ENCODE measurements around the gene F12. TPM values are rescaled to one million over a fixed set of nuclear protein-coding genes. Genes with fewer than 3 reads are reported as not detected.

Gene F12
- total RNA-seq, 1 experiment from 2014 or later: not detected

GRCh38 chr5:177388521-177389052 lies 20.8 kb downstream of the F12 start:
- H3K36me3 ChIP-seq (ENCODE audit: insufficient read depth, low read length, poor library complexity, severe bottlenecking): no peaks in the 10 kb centered on the region
- no peak for DNase-seq (ENCODE audit: low spot score)
- no TSS peak for BruUV-seq (replicated peaks)
- no peaks in the 10 kb centered on the region for H3K9me3 ChIP-seq (ENCODE audit: low read depth, low read length, poor library complexity, severe bottlenecking)
- H3K4me1 ChIP-seq (ENCODE audit: insufficient read depth, low read length, poor library complexity, severe bottlenecking): peaks cover 4% of the 10 kb centered on the region
- TF ChIP-seq CTCF (conservative IDR thresholded peaks at IDR 0.05; ENCODE audit: low read depth, low read length): no peak
- TF ChIP-seq EZH2 (IDR thresholded peaks at IDR 0.05; ENCODE audit: borderline replicate concordance, low read depth, low read length, poor library complexity, severe bottlenecking): no peak
- ChIA-PET CTCF (interaction anchor here (0.6 kb wide), 1 partner anchor 9 kb away, joined by 8 read pairs; no protein-coding TSS in a partner anchor), POLR2A (ENCODE audit: low non-redundant PET) (no interaction called here)
- intact Hi-C loops (cut with micrococcal nuclease; ENCODE audit: unreplicated experiment): no loop called here
- no peaks in the 10 kb centered on the region for H3K27me3 ChIP-seq (replicated peaks; ENCODE audit: insufficient read depth, low read depth, low read length, poor library complexity)
- H3K4me3 ChIP-seq (ENCODE audit: low read depth, low read length, poor library complexity, severe bottlenecking): no peak overlapping the region
- no peak overlapping the region for H3K27ac ChIP-seq (ENCODE audit: low read depth, low read length, poor library complexity, severe bottlenecking)

GRCh38 chr5:177387405-177387804 lies 22.0 kb downstream of the F12 start:
- Histone ChIP-seq H3K4me3 (ENCODE audit: low read depth, low read length, poor library complexity, severe bottlenecking) (no peak overlapping the region), H3K27me3 (replicated peaks; ENCODE audit: insufficient read depth, low read depth, low read length, poor library complexity) (no peaks in the 10 kb centered on the region), H3K9me3 (ENCODE audit: low read depth, low read length, poor library complexity, severe bottlenecking) (no peaks in the 10 kb centered on the region), H3K36me3 (ENCODE audit: insufficient read depth, low read length, poor library complexity, severe bottlenecking) (no peaks in the 10 kb centered on the region), H3K4me1 (ENCODE audit: insufficient read depth, low read length, poor library complexity, severe bottlenecking) (peaks cover 4% of the 10 kb centered on the region), H3K27ac (ENCODE audit: low read depth, low read length, poor library complexity, severe bottlenecking) (no peak overlapping the region)
- DNase-seq (ENCODE audit: low spot score): no peak
- POLR2A ChIA-PET (ENCODE audit: low non-redundant PET): no interaction called here
- intact Hi-C loops (cut with micrococcal nuclease; ENCODE audit: unreplicated experiment): no loop called here
- TF ChIP-seq CTCF (conservative IDR thresholded peaks at IDR 0.05; ENCODE audit: low read depth, low read length) (no peak), EZH2 (IDR thresholded peaks at IDR 0.05; ENCODE audit: borderline replicate concordance, low read depth, low read length, poor library complexity, severe bottlenecking) (no peak)
- CTCF ChIA-PET: no interaction called here
- BruUV-seq (replicated peaks): no TSS peak

GRCh38 chr5:177386542-177386941 lies 22.8 kb downstream of the F12 start:
- Histone ChIP-seq H3K9me3 (ENCODE audit: low read depth, low read length, poor library complexity, severe bottlenecking) (no peaks in the 10 kb centered on the region), H3K27ac (ENCODE audit: low read depth, low read length, poor library complexity, severe bottlenecking) (no peak overlapping the region), H3K27me3 (replicated peaks; ENCODE audit: insufficient read depth, low read depth, low read length, poor library complexity) (no peaks in the 10 kb centered on the region), H3K4me3 (ENCODE audit: low read depth, low read length, poor library complexity, severe bottlenecking) (no peak overlapping the region), H3K4me1 (ENCODE audit: insufficient read depth, low read length, poor library complexity, severe bottlenecking) (peaks cover 4% of the 10 kb centered on the region), H3K36me3 (ENCODE audit: insufficient read depth, low read length, poor library complexity, severe bottlenecking) (no peaks in the 10 kb centered on the region)
- ChIA-PET CTCF (no interaction called here), POLR2A (ENCODE audit: low non-redundant PET) (no interaction called here)
- no peak for TF ChIP-seq EZH2 (IDR thresholded peaks at IDR 0.05; ENCODE audit: borderline replicate concordance, low read depth, low read length, poor library complexity, severe bottlenecking)
- TF ChIP-seq CTCF (conservative IDR thresholded peaks at IDR 0.05; ENCODE audit: low read depth, low read length): no peak
- DNase-seq (ENCODE audit: low spot score): no peak
- intact Hi-C loops (cut with micrococcal nuclease; ENCODE audit: unreplicated experiment): no loop called here
- no TSS peak for BruUV-seq (replicated peaks)

All from A673 (cell line).